H1 (cell line): ENCODE data around the gene ABL2. TPM values are rescaled to one million over a fixed set of nuclear protein-coding genes. Genes with fewer than 3 reads are reported as not detected.

Source experiments
- CTCF ChIA-PET: fragments of 300-600 bp; sonication (Branson Sonifier 250); formaldehyde crosslinking; loops from one replicate; lab custom pipeline; 2021; ENCODE audit not compliant: partially characterized antibody; lab: Charles Lee
- POLR2A ChIA-PET: fragments of 300-600 bp; sonication (Branson Sonifier 250); formaldehyde crosslinking; loops from one replicate; lab custom pipeline; 2021; ENCODE audit warnings: inconsistent platforms; ENCODE audit not compliant: partially characterized antibody; lab: Charles Lee
- DNase-seq, 2 experiments: peaks; one replicate each; pipeline versions ENCODE4 v3.0.0 to v3.0.0-alpha.2; 2010 to 2022; ENCODE audit warnings: low spot score in 2 of 2, low read depth in 1 of 2, mixed read lengths in 1 of 2
- FAIRE-seq: peaks from 2 replicates; lab custom pipeline; 2011; peaks lifted over from hg19 to GRCh38; lab: Jason Lieb, UNC
- H2AFZ ChIP-seq: 2 replicates; pipeline ENCODE4 v1.8.1; 2012; ENCODE audit warnings: low read length, inconsistent platforms
- H2AK5ac ChIP-seq: 2 replicates; pipeline ENCODE4 v1.6.1; 2013; ENCODE audit warnings: low read depth, low read length
- H2BK120ac ChIP-seq: replicated peaks from 2 replicates; pipeline ENCODE3; 2013; ENCODE audit warnings: low read depth, low read length, inconsistent platforms
- H2BK12ac ChIP-seq: 2 replicates; pipeline ENCODE4 v1.6.1; 2013; ENCODE audit warnings: low read depth, low read length
- H2BK15ac ChIP-seq: 2 replicates; pipeline ENCODE4 v1.6.1; 2013; ENCODE audit warnings: low read length
- H2BK20ac ChIP-seq: 2 replicates; pipeline ENCODE4 v1.6.1; 2013; ENCODE audit warnings: low read length
- H2BK5ac ChIP-seq: 2 replicates; pipeline ENCODE4 v1.6.1; 2013; ENCODE audit warnings: low read depth, low read length
- H3K14ac ChIP-seq: 2 replicates; pipeline ENCODE4 v1.6.1; 2013; ENCODE audit warnings: inconsistent platforms; ENCODE audit not compliant: insufficient read length
- H3K18ac ChIP-seq: 2 replicates; pipeline ENCODE4 v1.6.1; 2013; ENCODE audit warnings: low read length; ENCODE audit errors: extremely low read depth
- H3K23ac ChIP-seq: 2 replicates; pipeline ENCODE4 v1.6.1; 2013; ENCODE audit warnings: inconsistent platforms; ENCODE audit not compliant: insufficient read length
- H3K23me2 ChIP-seq: 2 replicates; pipeline ENCODE4 v1.6.1; 2013; ENCODE audit warnings: low read depth, low read length
- H3K27ac ChIP-seq: 2 replicates; pipeline ENCODE4 v1.6.1; 2011; ENCODE audit warnings: low read depth, low read length, inconsistent platforms
- H3K27me3 ChIP-seq, 4 experiments: replicated peaks in 1 of 4; 1 replicate in 1 of 4; 2 replicates in 3 of 4; pipeline versions ENCODE4 v1.6.1 to v1.8.1; 2011 to 2013; ENCODE audit warnings: low read length in 3 of 4, mild to moderate bottlenecking in 3 of 4, inconsistent platforms in 2 of 4, mixed read lengths in 2 of 4, moderate library complexity in 1 of 4; ENCODE audit not compliant: control insufficient read depth in 3 of 4, insufficient read depth in 3 of 4; ENCODE audit errors: extremely low read depth in 1 of 4
- H3K36me3 ChIP-seq, 4 experiments: 2 replicates each; pipeline versions ENCODE4 v1.6.1 to v1.8.1; 2011 to 2013; ENCODE audit warnings: mild to moderate bottlenecking in 4 of 4, low read length in 3 of 4, moderate library complexity in 2 of 4, control low read depth in 1 of 4, inconsistent platforms in 1 of 4; ENCODE audit not compliant: insufficient read depth in 4 of 4, control insufficient read depth in 2 of 4
- H3K4ac ChIP-seq: replicated peaks from 2 replicates; pipeline ENCODE3; 2013; ENCODE audit warnings: low read length, low read depth, mixed read lengths, inconsistent platforms; ENCODE audit not compliant: insufficient read length
- H3K4me1 ChIP-seq, 4 experiments: replicated peaks in 1 of 4; 1 replicate in 1 of 4; 2 replicates in 3 of 4; pipeline versions ENCODE4 v1.6.1 to v1.8.1; 2011 to 2013; ENCODE audit warnings: low read length in 3 of 4, inconsistent platforms in 2 of 4, mixed read lengths in 1 of 4; ENCODE audit not compliant: insufficient read depth in 4 of 4, control insufficient read depth in 3 of 4
- H3K4me2 ChIP-seq, 2 experiments: 2 replicates each; pipeline versions ENCODE4 v1.6.1 to v1.8.1; 2011 to 2013; ENCODE audit warnings: low read depth in 2 of 2, low read length in 2 of 2, control low read depth in 1 of 2, inconsistent platforms in 1 of 2, mild to moderate bottlenecking in 1 of 2; ENCODE audit not compliant: insufficient read depth in 1 of 2
- H3K4me3 ChIP-seq, 4 experiments: fragments of 200-600, 300-600 bp in 1 of 4; sonication (generic), shearing (Covaris generic), sonication (Bioruptor Twin) in 1 of 4; 2 replicates each; pipeline versions ENCODE4 v1.5.1 to v1.8.1; 2011 to 2016; ENCODE audit warnings: low read length in 4 of 4, low read depth in 3 of 4, control low read depth in 2 of 4, inconsistent platforms in 2 of 4, mild to moderate bottlenecking in 2 of 4, mixed read lengths in 1 of 4, moderate library complexity in 1 of 4; ENCODE audit not compliant: insufficient read depth in 2 of 4; ENCODE audit errors: extremely low read depth in 1 of 4
- H3K56ac ChIP-seq: replicated peaks from 2 replicates; pipeline ENCODE3; 2013; ENCODE audit warnings: low read depth, mild to moderate bottlenecking, mixed read lengths, low read length, inconsistent platforms; ENCODE audit not compliant: insufficient read length
- H3K79me1 ChIP-seq: 2 replicates; pipeline ENCODE4 v1.6.1; 2013; ENCODE audit warnings: low read depth, low read length, control low read depth
- H3K79me2 ChIP-seq, 2 experiments: 2 replicates each; pipeline versions ENCODE4 v1.6.1 to v1.8.1; 2012 to 2013; ENCODE audit warnings: low read length in 2 of 2, mild to moderate bottlenecking in 2 of 2, inconsistent platforms in 1 of 2; ENCODE audit not compliant: insufficient read depth in 2 of 2, control insufficient read depth in 1 of 2
- H3K9ac ChIP-seq, 4 experiments: replicated peaks in 1 of 4; 1 replicate in 1 of 4; 2 replicates in 3 of 4; pipeline versions ENCODE4 v1.6.1 to v1.8.1; 2011 to 2013; ENCODE audit warnings: low read depth in 3 of 4, low read length in 3 of 4, control low read depth in 2 of 4, mild to moderate bottlenecking in 2 of 4, moderate library complexity in 2 of 4, inconsistent platforms in 1 of 4; ENCODE audit errors: extremely low read depth in 1 of 4
- H3K9me3 ChIP-seq, 2 experiments: 2 replicates each; pipeline versions ENCODE4 v1.6.1 to v1.8.1; 2012 to 2013; ENCODE audit warnings: mild to moderate bottlenecking in 2 of 2, moderate library complexity in 2 of 2, control low read depth in 1 of 2, inconsistent platforms in 1 of 2, low read depth in 1 of 2, low read length in 1 of 2, mixed read lengths in 1 of 2; ENCODE audit not compliant: insufficient read depth in 2 of 2
- H4K20me1 ChIP-seq, 2 experiments: replicated peaks in 1 of 2; 2 replicates each; pipeline versions ENCODE3 to v1.8.1; 2011 to 2013; ENCODE audit warnings: inconsistent platforms in 2 of 2, low read length in 2 of 2, mild to moderate bottlenecking in 1 of 2; ENCODE audit not compliant: insufficient read depth in 2 of 2, control insufficient read depth in 1 of 2
- H4K5ac ChIP-seq: 2 replicates; pipeline ENCODE4 v1.6.1; 2013; ENCODE audit warnings: low read length, low read depth, mixed read lengths, inconsistent platforms; ENCODE audit not compliant: insufficient read length
- H4K8ac ChIP-seq: 2 replicates; pipeline ENCODE4 v1.8.0; 2013; ENCODE audit warnings: mild to moderate bottlenecking, moderate library complexity, low read length, inconsistent platforms; ENCODE audit not compliant: insufficient read depth; ENCODE audit errors: extremely low read depth
- H4K91ac ChIP-seq: replicated peaks from 2 replicates; pipeline ENCODE3; 2013; ENCODE audit warnings: low read length, mixed read lengths, inconsistent platforms; ENCODE audit not compliant: insufficient read length
- BCL11A ChIP-seq, 2 experiments: IDR thresholded peaks; one replicate each; pipeline ENCODE4 v1.6.1; 2011; ENCODE audit warnings: low read depth in 2 of 2, low read length in 2 of 2, mild to moderate bottlenecking in 2 of 2
- CBX8 ChIP-seq: fragments of 300-800, 300-1000 bp; sonication (generic); IDR thresholded peaks from 2 replicates; pipeline ENCODE4 v1.7.1; 2016; ENCODE audit warnings: low read depth, low read length, borderline replicate concordance
- KDM1A ChIP-seq: fragments of 200-600, 300-600 bp; sonication (generic); IDR thresholded peaks from 2 replicates; pipeline ENCODE4 v1.7.1; 2016; ENCODE audit warnings: mild to moderate bottlenecking, low read length, borderline replicate concordance
- POLR2AphosphoS5 ChIP-seq: IDR thresholded peaks from 2 replicates; pipeline ENCODE4 v1.6.1; 2011; ENCODE audit warnings: low read depth, low read length
- RAD21 ChIP-seq, 2 experiments: IDR thresholded peaks in 1 of 2; conservative IDR thresholded peaks in 1 of 2; 2 replicates each; pipeline ENCODE4 v1.6.1; 2011; ENCODE audit warnings: low read depth in 2 of 2, low read length in 2 of 2, improper control_type of control experiment in 1 of 2, inconsistent platforms in 1 of 2, mild to moderate bottlenecking in 1 of 2, moderate library complexity in 1 of 2
- SIRT6 ChIP-seq: IDR thresholded peaks from one replicate; pipeline ENCODE4 v1.7.1; 2012; ENCODE audit warnings: low read length, inconsistent platforms
- SP4 ChIP-seq: IDR thresholded peaks from 2 replicates; pipeline ENCODE4 v1.6.1; 2012; ENCODE audit warnings: low read length, inconsistent platforms
- TAF1 ChIP-seq: IDR thresholded peaks from 2 replicates; pipeline ENCODE4 v1.6.1; 2011; ENCODE audit warnings: mild to moderate bottlenecking, low read depth, low read length
- USF2 ChIP-seq: IDR thresholded peaks from 2 replicates; pipeline ENCODE4 v1.6.1; 2011; ENCODE audit warnings: low read length, improper control_type of control experiment
- YY1 ChIP-seq: IDR thresholded peaks from 2 replicates; pipeline ENCODE4 v1.6.1; 2011; ENCODE audit warnings: low read depth, mild to moderate bottlenecking, low read length
- WGBS, 2 experiments: shearing (Covaris generic) in 1 of 2; methylation state at CpG; one replicate each; pipeline versions ENCODE4 v1.1.6 to v1.1.7; 2013 to 2015; ENCODE audit warnings: low lambda C conversion rate in 2 of 2, mixed read lengths in 2 of 2, inconsistent platforms in 1 of 2, low coverage in 1 of 2, missing lambda C conversion rate in 1 of 2; ENCODE audit not compliant: insufficient replicate concordance in 2 of 2, insufficient coverage in 1 of 2, insufficient read length in 1 of 2; ENCODE audit errors: extremely low coverage in 1 of 2, missing lambda C conversion rate in 1 of 2; 5-methylcytosine and 5-hydroxymethylcytosine counted together
- polyA plus RNA-seq, 7 experiments: library from polyadenylated mRNA; depleted of rRNA in 3 of 7; stranded (reverse) in 5 of 7; unstranded in 2 of 7; fragments of >200 nt in 5 of 7; fragments of 200-250 nt in 2 of 7; gene quantifications; 1 replicate in 5 of 7; 2 replicates in 1 of 7; 4 replicates in 1 of 7; pipeline versions ENCODE4 v1.2.1 to v1.2.3, GENCODE V29; 2011 to 2013; ENCODE audit warnings: missing spikeins in 2 of 7, mixed read lengths in 2 of 7
- total RNA-seq: library from RNA; stranded (reverse); fragmentation: NEBNext Ultra II Directional; extraction: Animal tissue kit (Norgen Biotek cat#: 25700); gene quantifications from 2 replicates; pipeline ENCODE4 v1.2.1, GENCODE V29; 2021

ABL2 gene
- total and polyA plus RNA-seq, 2 of the 8 experiments (the other 6 are each of a cell fraction or from before 2014, with no cell fraction given): 4.5 to 19.1 TPM

GRCh38 chr1:179145521-179145920, 84.0 kb downstream of the ABL2 start:
- no peak for FAIRE-seq
- H4K20me1 ChIP-seq: no peaks in the 10 kb centered on the region
- H3K79me2 ChIP-seq: peaks cover 0 to 22% of the 10 kb centered on the region in 2 experiments; a peak in 1 of 4 replicates
- H3K9me3 ChIP-seq: no peaks in the 10 kb centered on the region
- ChIA-PET CTCF (no interaction called here), POLR2A (no interaction called here)
- no peak for DNase-seq
- H3K27me3 ChIP-seq: no peaks in the 10 kb centered on the region
- H2BK120ac ChIP-seq: no peak overlapping the region
- 95% methylated on average over 3 of the region's 3 CpGs; no CpG with 5 or more reads in 1 of the 2 experiments for WGBS, 2 experiments
- no peak overlapping the region for H2BK5ac ChIP-seq
- no peak overlapping the region for H3K4me3 ChIP-seq
- H3K79me1 ChIP-seq: no peaks in the 10 kb centered on the region
- no peak overlapping the region for H2AK5ac ChIP-seq
- no peak overlapping the region for H2BK20ac ChIP-seq
- H3K56ac ChIP-seq: no peak overlapping the region
- H3K23me2 ChIP-seq: no peaks in the 10 kb centered on the region
- no peak overlapping the region for H3K27ac ChIP-seq
- peaks cover 0 to 4% (median 0%) of the 10 kb centered on the region in 4 experiments; a peak in 1 of 7 replicates for H3K4me1 ChIP-seq
- no peak overlapping the region for H3K4ac ChIP-seq
- no peak overlapping the region for H4K5ac ChIP-seq
- no peak overlapping the region for H4K91ac ChIP-seq
- no peak overlapping the region for H3K14ac ChIP-seq
- H2AFZ ChIP-seq: no peak overlapping the region
- H4K8ac ChIP-seq: no peak overlapping the region
- H2BK12ac ChIP-seq: no peak overlapping the region
- no peak overlapping the region for H3K18ac ChIP-seq
- no peaks in the 10 kb centered on the region; a peak in 1 of 8 replicates for H3K36me3 ChIP-seq
- no peak overlapping the region for H2BK15ac ChIP-seq
- no peak overlapping the region for H3K9ac ChIP-seq
- no peak overlapping the region for H3K23ac ChIP-seq
- no peak overlapping the region for H3K4me2 ChIP-seq
- TF ChIP-seq BCL11A (IDR thresholded peaks at IDR 0.05; ENCODE audit: low read depth in 2 of 2, low read length in 2 of 2) (no peak), YY1 (no peak), CBX8 (no peak), USF2 (no peak), TAF1 (no peak), SP4 (no peak), RAD21 (IDR thresholded peaks at IDR 0.05 in 1 of 2, conservative IDR thresholded peaks at IDR 0.05 in 1 of 2; ENCODE audit: low read depth in 2 of 2, low read length in 2 of 2) (no peak), SIRT6 (no peak), KDM1A (no peak), POLR2AphosphoS5 (no peak)
